AG08396 (cell line): Measurements from ENCODE around the gene STOML1.
"Not testable (repeated sequence)": the region's sequence is repeated elsewhere in the genome, so short reads cannot be mapped to it uniquely, and the experiment has no call there.

Experiments
- DNase-seq: peaks from one replicate; pipeline ENCODE4 v3.0.0; 2012; ENCODE audit warnings: low spot score, mixed read lengths

STOML1 gene

GRCh38 chr15:73946046-73946721 is 45.9 kb downstream of the STOML1 start:
- DNase-seq = no peak

- DNase-seq = no peak
Measured at GRCh38 chr15:73945130-73945508, 47.0 kb downstream of the STOML1 start.

GRCh38 chr15:73944161-73945129 is 47.6 kb downstream of the STOML1 start:
- no peak for DNase-seq

GRCh38 chr15:73942751-73943270 is 49.3 kb downstream of the STOML1 start:
- no peak for DNase-seq

GRCh38 chr15:73941871-73942635 is 50.0 kb downstream of the STOML1 start:
- DNase-seq = no peak

GRCh38 chr15:73941449-73941848 is 50.6 kb downstream of the STOML1 start:
- no peak for DNase-seq

GRCh38 chr15:73941044-73941443 is 51.1 kb downstream of the STOML1 start:
- peak; percentile 83 for DNase-seq

GRCh38 chr15:73940061-73940981 is 51.8 kb downstream of the STOML1 start:
- DNase-seq = no peak

- DNase-seq = no peak
Measured at GRCh38 chr15:73939138-73939537, 53.0 kb downstream of the STOML1 start.

GRCh38 chr15:73938516-73938915 is 53.6 kb downstream of the STOML1 start:
- not testable (repeated sequence) for DNase-seq

GRCh38 chr15:73937726-73938125 is 54.4 kb downstream of the STOML1 start:
- no peak for DNase-seq

GRCh38 chr15:73937296-73937695 is 54.8 kb downstream of the STOML1 start:
- no peak for DNase-seq

- DNase-seq = no peak
Measured at GRCh38 chr15:73936588-73937290, 55.4 kb downstream of the STOML1 start.

GRCh38 chr15:73936181-73936580 is 55.9 kb downstream of the STOML1 start:
- peak; percentile 74 for DNase-seq

GRCh38 chr15:73935547-73935946 is 56.5 kb downstream of the STOML1 start:
- no peak for DNase-seq

- DNase-seq = no peak
Measured at GRCh38 chr15:73934281-73934680, 57.8 kb downstream of the STOML1 start.

GRCh38 chr15:73932381-73933191 is 59.5 kb downstream of the STOML1 start:
- DNase-seq = no peak

GRCh38 chr15:73931441-73931840 is 60.7 kb downstream of the STOML1 start:
- no peak for DNase-seq

- DNase-seq = peak; percentile 78
Measured at GRCh38 chr15:73930790-73931281, 61.3 kb downstream of the STOML1 start.
